HuH-7 (cell line): ENCODE data around the gene GALNT10.
"Not testable (repeated sequence)": the region's sequence is repeated elsewhere in the genome, so short reads cannot be mapped to it uniquely, and the experiment has no call there.

Source experiments
- DNase-seq: peaks from one replicate; pipeline ENCODE4 v3.0.0; 2011; ENCODE audit warnings: low spot score

GALNT10 gene

DNA sequence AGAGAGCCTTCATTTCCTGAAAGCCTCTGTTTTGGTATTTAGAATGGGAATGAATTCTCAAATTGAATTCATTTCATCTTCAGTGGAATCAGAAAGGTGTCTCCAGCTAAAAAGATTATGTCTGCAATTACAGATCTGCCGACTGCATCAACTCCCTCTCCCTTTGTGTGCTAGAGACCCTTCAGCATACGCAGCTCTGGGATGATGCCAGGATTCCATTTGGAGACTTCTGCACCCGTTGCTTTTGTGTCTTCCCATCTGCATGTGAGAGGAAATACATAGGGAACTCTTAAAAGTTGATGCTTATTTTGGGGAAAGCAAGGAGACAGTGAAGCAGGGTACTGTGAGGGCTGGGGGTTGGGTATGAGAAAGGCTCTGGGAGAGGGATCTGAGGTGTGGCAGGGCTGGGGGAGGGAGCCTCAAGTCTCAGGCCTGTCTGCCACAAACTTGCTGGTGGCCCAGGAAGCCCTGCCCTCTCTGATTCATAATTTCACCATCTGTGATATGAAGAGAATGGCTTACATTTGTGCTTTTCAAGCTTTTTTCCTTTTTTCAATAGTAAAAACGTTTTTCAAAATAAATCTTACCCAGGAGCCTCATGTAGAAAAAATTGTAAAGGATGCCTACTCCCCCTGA is 165.6 kb downstream of the GALNT10 start:
- DNase-seq, result no peak

DNA sequence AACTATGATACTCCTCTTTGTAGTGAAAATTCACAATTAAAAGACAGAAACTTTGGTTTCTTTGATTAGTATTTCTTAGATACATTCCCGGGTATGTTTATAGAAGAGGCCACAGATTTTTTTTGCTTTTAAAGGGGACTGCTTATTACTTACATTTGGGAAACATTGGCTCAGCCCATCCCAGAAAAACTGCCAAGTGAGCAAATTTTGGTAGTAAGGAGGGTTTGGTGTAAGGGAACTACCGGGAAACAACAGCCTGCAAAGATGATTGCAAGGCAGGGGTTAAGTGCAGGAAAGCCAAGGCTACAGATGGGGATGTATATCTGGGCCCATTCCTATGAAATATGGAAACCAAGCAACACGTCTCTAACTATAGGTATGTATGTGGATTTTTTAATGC is 166.4 kb downstream of the GALNT10 start:
- DNase-seq, result no peak

DNA sequence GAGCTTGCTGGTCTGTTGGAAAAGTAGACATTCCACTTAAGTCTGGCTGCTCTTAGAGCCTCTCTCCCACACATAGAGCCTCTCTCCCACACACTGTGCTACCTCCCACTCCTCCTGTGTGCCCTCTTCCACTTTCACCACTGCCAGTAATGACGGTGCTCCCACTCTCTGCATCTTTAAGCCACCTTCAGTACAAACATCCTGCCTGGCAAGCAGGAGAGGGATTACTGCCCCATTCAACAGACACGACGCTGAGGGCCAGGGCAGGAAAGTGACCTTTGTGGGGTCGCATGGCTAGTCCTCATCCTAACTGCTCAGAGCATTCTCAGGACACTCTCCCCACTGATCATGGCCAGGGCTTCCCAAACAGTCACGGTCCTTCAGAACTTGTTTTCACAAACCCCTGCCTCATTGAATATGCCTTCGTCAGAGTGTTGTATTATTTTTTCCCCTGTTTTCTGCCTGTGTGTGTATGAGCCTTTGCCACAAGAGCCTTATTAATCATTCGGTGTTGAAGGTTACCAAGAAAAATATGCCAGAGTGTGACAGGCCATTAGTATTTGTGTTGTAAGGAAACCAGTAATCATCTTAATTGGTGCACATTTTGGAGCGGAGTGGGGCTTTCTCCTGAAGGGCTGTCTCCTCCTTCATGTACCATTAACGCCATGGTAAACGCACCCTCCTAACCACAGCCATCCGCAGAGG is 168.1 kb downstream of the GALNT10 start:
- no peak for DNase-seq

DNA sequence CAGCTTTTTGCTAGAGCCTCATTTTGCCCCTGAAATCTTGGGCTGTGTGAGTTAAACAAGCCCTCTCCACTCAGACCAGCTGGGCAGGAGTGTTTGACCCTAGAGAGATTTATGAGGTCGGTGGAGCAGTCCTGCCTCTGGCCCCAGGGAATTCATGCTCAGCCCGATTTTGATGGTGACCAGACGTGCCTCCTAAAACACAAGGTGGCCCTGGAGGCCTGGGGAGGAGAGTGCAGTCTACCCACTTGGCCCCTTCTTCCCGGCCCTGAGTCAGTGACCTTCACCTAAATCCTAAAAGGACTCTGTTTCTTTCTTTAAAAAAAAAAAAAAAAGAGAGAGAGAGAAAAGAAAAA is 168.7 kb downstream of the GALNT10 start:
- no peak for DNase-seq

DNA sequence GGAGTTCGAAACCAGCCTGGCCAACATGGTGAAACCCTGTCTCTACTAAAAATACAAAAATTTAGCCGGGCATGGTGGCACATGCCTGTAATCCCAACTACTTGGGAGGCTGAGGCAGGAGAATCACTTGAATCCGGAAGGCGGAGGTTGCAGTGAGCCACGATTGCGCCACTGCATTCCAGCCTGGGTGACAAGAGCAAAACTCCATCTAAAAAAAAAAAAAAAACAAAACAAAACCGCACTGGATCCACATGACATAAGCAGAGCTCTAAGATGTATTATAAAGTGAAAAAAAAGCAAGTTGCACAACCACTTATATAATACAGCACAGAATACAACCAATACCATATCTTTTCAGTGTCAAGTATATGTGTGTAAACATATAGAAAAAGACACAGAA is 169.7 kb downstream of the GALNT10 start:
- not testable (repeated sequence) for DNase-seq

DNA sequence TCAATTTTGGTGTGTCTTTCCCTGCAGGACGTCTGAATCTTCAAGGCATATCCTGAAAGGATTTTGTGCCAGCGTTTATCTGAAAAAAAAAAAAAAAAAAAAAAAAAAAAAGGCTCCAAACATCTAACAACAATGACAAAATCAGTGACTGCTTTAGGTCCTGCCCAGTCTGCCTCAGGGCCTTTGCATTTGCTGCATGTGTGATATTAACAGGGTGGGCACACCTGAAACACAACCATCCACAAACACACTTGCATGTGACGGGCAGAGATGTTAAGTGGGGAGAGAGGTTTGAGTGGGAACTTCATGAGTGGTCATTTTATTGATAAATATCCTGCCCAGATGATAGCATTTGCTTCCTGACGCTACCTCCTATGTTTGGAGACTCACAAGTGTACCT is 172.9 kb downstream of the GALNT10 start:
- DNase-seq, result no peak

DNA sequence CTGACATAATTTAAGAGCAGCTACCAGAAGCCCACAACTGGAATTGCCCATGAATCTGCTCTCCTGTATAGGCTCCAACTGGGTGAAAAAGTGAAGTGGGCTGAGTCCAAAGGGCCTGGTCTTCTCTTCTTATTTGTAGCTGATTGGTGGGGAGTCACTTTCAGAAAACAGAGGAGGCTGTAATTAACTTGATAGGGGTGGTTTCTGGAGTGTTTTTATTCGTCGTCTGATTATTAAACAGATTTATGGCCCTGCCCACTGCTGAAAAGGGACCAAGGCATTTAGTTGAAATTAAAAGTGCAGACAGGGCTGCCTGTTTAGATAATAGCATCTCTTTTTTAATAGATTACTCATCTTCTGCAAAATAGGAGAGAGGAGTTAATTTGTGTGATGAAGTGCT is 174.2 kb downstream of the GALNT10 start:
- DNase-seq, result no peak

DNA sequence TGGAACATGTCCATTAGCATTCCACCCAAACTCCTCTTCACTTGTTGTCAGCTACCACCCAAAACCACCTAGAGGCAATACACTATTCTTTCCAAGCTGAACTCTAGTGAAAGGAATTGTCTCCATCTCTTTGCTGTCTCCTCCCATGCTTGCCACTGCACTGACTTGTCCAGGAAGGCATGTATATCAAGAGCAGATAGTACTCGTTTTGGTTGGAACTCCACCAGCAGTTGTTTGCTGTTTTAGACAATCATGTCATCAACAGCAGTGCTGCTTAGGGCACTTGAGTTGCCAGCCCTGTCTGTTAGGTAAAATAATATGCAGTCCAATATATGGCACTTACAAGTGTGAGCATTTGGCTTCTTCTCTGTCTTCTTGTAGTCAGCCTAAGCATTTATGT is 175.3 kb downstream of the GALNT10 start:
- DNase-seq, result no peak

DNA sequence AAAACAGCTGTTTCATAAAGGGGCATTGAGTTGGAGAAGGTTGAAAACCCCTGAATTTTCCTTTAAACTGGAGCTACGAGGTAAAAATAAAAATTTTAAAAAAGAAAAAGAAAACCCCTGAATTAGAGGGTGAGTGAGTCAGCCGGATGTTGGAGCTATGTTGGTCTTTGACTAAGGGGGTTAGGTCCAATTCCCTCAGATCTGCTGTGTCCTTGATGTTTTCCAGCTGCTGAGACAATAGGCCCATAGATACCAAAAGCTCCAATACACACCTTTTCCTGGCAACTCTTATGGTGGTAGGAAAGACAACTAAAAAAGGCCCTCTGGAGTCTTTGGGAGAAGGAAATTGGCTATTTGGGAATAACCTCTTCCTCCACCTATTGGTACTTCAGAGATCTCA is 175.8 kb downstream of the GALNT10 start:
- no peak for DNase-seq

DNA sequence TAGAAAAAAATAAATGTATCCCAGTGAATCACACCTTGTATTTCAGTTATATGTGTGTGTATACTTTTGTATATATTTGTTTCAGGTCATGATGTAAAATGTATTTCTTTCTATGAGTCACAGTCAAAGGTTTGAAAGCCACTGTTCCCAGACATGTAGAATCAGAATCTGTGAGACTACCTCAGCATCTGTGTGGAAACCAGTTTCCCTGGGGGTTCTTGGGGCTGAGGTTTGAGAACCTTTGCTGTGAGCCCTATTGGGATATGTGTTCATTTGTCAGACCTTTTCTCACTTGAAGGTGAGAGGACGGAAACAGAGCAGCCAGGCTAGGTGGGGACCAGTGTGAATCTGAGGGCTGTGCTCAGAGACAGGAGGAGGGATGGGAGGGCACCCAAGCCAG is 176.6 kb downstream of the GALNT10 start:
- no peak for DNase-seq

DNA sequence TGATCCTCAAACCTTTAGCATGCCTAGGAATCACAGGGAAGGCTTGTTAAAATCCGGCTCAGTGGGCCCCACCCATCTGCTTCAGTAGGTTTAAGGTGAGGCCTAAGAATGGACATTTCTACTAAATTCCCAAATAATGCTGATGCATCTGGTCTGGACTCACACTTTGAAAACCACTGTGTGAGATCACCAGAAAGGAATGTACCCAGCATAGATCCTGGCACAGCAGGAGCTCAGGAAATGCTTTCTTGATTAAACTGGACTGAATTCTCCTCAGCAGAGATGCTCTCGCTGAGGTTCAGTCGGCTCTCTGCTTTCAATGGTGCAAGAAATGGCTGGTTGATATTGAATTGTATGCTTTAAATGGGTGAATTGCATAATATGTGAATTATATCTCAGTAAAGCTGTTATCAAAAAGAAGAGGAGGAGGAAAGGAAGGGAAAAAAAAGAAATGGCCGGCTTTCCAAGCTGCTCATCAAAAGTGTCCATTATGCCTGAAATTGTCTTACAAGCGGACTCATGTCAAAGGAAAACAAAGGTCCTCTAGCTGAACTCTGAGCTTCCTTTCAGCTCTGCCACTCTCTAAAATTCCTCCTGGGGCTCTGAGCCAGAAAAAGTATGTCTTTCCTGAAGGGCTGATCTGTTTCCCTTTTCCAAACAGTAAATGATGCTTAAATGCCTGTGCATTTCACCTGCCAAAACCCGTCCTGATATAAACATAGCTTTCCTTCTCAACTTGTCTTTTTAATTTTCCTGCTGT is 177.7 kb downstream of the GALNT10 start:
- DNase-seq, result no peak

DNA sequence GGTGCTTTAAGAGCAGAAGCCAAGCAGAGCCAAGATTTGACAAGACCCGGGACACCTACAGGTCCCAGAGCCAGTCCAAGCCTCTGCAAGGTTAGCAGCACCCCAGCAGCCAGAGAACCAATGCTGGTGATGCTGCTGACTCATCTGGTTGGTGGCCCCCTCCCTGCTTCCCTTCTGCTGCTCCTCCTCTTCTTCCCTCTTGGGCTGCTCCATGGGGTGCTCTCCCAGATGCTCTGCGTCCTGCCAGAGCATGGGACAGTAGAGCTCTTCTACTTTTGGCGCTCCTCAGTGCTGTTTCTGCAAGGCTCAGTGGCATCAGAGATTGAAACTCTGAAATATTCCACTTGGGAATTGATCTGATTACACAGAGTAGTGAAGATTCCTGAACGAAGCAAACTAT is 179.1 kb downstream of the GALNT10 start:
- no peak for DNase-seq

DNA sequence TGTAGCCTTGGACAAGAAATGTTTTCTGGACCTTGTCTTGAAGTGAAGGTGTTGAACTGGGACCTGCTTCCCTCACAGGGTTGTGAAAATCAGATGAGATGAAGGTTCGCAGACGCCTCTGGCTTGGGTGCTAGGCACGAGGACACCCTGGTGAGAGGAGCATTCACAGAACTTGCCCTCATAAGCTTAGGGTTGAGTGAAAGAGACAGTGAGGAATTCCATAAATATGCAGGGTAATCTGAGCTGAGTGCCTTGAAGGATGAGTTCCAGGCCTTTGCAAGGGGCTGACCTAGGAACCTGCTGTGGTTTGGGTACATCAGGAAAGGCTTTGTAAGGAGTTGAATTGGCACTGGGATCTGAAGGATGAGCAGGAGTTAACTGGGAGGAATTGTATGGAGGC is 179.6 kb downstream of the GALNT10 start:
- DNase-seq, result no peak

DNA sequence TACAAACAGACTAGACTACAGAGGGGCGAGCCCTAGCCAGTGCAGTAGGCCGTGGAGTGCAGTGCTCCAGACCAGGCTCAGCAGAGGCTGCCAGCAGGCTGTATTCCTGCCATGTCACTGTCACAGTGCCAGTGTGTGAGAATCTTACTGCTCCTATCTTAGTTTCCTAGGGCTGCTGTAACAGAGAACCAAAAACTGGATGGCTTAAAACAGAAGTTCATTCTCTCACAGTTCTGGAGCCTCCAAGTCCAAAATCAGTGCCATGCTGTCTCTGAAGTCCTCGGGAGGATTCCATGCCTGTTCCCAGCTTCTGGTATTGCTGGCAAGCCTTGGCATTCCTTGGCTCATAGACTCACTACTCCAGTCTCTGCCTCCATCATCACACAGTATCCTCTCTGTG is 180.3 kb downstream of the GALNT10 start:
- DNase-seq, result no peak

DNA sequence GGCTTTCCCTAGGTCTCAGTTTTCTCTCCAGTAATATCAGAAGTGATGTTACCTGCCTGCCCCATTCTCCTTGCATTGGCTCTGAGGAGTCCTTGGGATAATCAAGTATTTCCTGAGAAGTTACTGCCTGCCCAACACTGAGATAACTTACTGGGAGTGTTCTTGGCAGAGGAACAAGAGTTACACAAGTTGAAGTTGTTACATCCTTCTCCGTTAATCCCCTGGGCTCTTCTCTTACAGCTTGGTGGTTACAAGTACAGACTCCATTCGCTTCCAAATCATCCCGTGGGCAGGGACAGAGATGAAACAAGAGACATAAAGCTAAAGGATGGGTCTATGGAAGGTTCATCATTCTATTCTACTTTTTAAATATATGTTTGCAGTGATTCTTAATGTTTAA is 181.2 kb downstream of the GALNT10 start:
- no peak for DNase-seq

DNA sequence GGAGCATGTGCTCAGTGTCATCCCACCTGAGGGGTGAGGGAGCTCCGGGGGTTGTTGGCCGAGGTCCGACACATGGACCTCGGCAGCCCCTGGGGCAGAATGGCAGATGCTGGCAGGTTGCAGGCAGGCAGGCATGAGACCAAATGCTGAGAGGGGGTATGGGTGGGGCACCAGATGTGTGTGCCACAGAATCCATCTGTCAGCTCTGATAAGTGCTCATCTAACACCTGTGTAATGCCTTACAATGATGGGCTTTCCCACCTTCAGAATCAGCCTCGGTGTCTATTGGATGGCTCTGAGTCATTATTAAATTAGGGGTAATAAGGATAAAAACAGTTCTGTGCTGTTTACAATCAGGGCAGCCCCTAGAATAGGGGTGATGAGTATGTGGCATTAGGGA is 182.1 kb downstream of the GALNT10 start:
- DNase-seq, result no peak

DNA sequence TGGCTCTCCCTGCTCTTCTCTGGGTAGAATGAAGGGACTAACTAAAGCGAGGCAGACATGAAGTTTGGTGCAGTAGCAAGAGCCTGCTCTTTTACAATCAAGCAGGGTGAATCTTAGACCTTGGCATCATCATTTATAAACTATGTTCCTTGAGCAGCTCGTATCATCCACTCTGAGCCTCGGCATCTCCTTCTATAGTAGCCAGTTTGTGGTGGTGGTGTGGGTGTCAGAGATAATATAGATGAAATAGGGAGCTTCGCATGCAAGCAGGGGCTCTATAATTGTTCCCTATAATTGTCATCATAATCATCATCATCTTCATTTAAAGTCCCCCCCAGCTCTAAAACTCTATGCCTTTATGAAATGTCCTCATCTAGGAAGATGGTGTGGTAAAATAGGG is 182.8 kb downstream of the GALNT10 start:
- no peak for DNase-seq

DNA sequence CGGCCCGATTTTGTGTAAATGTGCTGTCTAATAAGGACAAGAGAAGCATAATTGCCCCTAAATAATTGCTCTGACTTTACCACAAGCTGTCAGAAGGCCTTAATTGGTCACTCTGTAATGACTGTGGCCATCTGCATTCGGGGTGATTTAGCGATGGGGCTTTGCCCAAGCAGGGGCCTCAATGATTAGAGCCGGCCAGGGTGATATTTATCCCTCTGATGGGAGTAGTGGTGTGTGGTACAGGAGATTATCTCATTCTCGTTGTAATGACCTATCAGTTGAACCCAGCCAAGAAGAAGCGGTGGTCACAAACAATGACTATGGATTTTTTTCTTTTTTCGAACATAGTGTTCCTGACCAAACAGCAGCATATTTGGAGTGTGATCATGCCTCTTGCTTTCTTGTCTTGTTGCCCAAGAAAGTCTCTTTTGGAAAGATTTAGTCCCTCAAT is 183.2 kb downstream of the GALNT10 start:
- DNase-seq, result no peak

DNA sequence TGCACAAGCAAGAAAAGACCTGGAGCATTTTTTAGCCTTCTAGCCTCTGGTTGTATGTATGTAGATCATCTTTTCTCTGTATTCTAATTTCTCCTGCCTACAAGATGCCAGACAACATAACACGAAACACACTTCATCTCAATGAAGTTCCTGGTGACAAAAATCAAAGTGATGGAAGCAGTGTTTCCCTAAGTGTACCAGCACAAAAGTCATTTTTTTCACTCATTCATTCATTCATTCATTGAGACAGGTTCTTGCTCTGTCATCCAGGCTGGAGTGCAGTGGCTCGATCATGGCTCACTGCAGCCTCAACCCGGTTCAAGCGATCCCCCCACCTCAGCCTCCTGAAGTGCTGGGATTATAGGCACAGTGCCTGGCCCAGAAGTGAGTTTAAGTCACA is 183.7 kb downstream of the GALNT10 start:
- no peak for DNase-seq

DNA sequence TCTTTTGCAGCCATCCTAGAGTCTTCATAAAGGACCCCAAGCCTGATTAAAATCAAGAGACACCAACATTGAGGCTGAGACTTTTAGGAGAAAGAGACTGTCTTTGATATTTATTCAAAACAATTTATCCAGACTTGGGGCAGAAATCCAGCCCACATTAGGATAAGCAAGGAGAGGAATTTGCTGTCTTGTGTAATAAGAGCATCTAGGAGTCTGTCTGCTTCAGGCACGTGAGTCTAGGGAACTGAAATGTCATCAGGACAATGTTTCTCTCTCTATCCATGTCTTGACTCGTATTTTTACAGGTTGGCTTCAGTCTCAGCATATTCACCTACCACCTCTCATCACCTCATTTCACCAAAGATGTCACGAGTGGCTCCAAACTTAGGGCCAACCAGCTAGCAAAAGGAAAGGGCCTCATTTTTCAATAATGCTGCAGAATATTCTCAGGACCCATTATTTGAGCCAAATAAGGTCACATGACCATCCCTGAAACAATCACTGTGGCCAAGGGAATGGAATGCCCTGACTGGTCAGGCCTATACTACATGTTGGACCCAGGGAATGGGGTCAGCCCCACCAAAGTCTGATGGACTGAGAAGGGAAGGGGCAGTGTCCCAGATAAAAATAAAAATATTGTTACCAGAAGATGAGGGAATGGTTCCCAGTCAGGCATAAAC is 184.9 kb downstream of the GALNT10 start:
- DNase-seq, result no peak

DNA sequence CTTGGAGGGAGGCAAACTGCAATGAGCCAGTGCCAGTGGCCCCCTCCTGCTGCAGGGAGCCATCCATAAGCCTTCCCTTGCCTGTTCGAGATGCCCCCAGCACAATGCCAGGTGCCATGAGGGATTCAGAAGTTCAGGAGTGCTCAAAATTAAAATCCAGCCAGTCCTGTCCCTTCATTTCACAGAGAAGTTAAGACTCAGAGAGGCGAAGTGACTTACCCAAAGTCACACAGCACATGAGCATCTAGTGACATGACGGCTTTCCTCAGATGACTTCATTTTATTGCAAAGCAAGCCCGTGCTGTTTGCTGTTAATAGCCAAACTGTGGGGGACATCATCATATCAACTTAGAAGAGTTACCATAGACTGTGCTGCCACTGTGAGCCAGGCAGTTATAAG is 185.9 kb downstream of the GALNT10 start:
- DNase-seq, result no peak

DNA sequence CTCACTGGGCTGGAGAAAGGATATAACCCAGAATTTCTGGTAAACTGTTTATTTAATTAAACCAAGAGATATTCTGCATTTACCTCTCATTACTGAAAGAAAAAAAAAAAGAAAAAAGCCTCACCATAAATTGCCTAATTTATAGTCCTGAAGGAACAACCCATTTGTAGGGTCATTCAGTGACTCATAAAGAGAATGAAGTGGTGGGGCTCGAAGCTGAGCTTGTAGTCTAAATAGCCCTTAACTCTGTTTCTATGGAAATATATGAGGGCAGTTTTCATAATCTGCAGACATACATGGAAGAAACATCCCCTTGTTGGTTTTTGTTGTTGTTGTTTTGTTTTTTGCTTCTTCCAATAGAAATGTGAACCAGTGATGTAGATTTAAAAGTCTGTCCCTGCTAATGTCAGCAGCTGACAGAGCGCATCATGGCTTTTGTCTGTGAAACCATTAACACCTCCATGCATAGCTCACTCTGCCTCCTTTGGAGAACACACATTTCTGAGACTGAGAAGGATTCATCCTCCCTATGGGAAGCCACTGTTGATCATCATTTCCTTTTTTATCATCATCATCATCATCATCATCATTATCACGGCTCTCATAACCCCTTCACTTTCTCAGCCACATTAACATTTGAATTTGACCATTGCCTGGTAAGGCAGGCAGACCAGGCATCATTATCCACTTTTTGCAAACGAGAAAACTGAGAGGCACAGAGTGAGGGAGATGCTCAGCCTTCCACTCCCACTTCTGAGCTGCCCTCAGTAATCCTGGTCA is 187.4 kb downstream of the GALNT10 start:
- DNase-seq, result no peak
